Measurements from ENCODE around the gene SELE.
A peak's percentile ranks its signal among the peaks of the same experiment; 100 is the strongest.

SELE gene

GRCh38 chr1:169680377-169681019 is 53.4 kb downstream of the SELE start:
- H3K27me3 ChIP-seq (ENCODE audit: insufficient read depth, poor library complexity, severe bottlenecking), result no peaks in the 10 kb centered on the region
- TF ChIP-seq, protein P1, sequence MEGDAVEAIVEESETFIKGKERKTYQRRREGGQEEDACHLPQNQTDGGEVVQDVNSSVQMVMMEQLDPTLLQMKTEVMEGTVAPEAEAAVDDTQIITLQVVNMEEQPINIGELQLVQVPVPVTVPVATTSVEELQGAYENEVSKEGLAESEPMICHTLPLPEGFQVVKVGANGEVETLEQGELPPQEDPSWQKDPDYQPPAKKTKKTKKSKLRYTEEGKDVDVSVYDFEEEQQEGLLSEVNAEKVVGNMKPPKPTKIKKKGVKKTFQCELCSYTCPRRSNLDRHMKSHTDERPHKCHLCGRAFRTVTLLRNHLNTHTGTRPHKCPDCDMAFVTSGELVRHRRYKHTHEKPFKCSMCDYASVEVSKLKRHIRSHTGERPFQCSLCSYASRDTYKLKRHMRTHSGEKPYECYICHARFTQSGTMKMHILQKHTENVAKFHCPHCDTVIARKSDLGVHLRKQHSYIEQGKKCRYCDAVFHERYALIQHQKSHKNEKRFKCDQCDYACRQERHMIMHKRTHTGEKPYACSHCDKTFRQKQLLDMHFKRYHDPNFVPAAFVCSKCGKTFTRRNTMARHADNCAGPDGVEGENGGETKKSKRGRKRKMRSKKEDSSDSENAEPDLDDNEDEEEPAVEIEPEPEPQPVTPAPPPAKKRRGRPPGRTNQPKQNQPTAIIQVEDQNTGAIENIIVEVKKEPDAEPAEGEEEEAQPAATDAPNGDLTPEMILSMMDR (IDR thresholded peaks at IDR 0.05; ENCODE audit: poor library complexity, severe bottlenecking), result no peak
- no peak overlapping the region for H3K27ac ChIP-seq (ENCODE audit: poor library complexity, severe bottlenecking)
- H3K9me3 ChIP-seq (ENCODE audit: severe bottlenecking), result no peaks in the 10 kb centered on the region
- no peak overlapping the region for H3K4me3 ChIP-seq (ENCODE audit: severe bottlenecking)
- no peak for DNase-seq (ENCODE audit: low spot score)
- H3K4me1 ChIP-seq (ENCODE audit: insufficient read depth, poor library complexity, severe bottlenecking), result no peaks in the 10 kb centered on the region
- no peak for ATAC-seq (ENCODE audit: low read depth)
- H3K36me3 ChIP-seq (ENCODE audit: low read depth), result no peaks in the 10 kb centered on the region

DNA sequence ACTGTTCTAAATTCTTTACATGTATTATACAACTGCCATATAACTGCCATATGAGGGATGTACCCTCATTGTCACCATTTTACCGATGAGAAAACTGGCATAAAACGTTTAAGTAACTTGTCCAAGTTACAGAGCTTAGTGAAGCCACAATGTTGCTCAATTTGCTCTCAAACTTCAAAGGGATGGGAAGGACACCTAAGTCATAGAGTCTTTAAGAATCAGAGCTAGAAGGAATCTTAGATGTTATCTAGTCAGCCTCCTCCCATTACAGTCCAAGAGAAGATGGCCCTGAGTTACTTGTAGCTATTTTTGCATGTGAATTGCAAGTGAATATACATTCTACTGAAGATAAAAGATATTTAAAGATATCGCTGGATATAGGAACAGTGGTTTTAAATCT is 54.2 kb downstream of the SELE start:
- no peak for ATAC-seq (ENCODE audit: low read depth)
- DNase-seq (ENCODE audit: low spot score), result no peak
- Histone ChIP-seq H3K27ac (ENCODE audit: poor library complexity, severe bottlenecking) (no peak overlapping the region), H3K4me3 (ENCODE audit: severe bottlenecking) (no peak overlapping the region), H3K27me3 (ENCODE audit: insufficient read depth, poor library complexity, severe bottlenecking) (no peaks in the 10 kb centered on the region), H3K9me3 (ENCODE audit: severe bottlenecking) (no peaks in the 10 kb centered on the region), H3K36me3 (ENCODE audit: low read depth) (no peaks in the 10 kb centered on the region), H3K4me1 (ENCODE audit: insufficient read depth, poor library complexity, severe bottlenecking) (no peaks in the 10 kb centered on the region)
- TF ChIP-seq, protein P1 (IDR thresholded peaks at IDR 0.05; ENCODE audit: poor library complexity, severe bottlenecking), result no peak

GRCh38 chr1:169676001-169676400 is 57.9 kb downstream of the SELE start:
- H3K4me1 ChIP-seq (ENCODE audit: insufficient read depth, poor library complexity, severe bottlenecking), result no peaks in the 10 kb centered on the region
- TF ChIP-seq, protein P1 (IDR thresholded peaks at IDR 0.05; ENCODE audit: poor library complexity, severe bottlenecking), result no peak
- H3K4me3 ChIP-seq (ENCODE audit: severe bottlenecking), result no peak overlapping the region
- peak; percentile 86 for ATAC-seq (ENCODE audit: low read depth)
- H3K27ac ChIP-seq (ENCODE audit: poor library complexity, severe bottlenecking), result no peak overlapping the region
- DNase-seq (ENCODE audit: low spot score), result no peak
- no peaks in the 10 kb centered on the region for H3K9me3 ChIP-seq (ENCODE audit: severe bottlenecking)
- no peaks in the 10 kb centered on the region for H3K36me3 ChIP-seq (ENCODE audit: low read depth)
- H3K27me3 ChIP-seq (ENCODE audit: insufficient read depth, poor library complexity, severe bottlenecking), result no peaks in the 10 kb centered on the region

Data from RWPE2 (cell line).